Progenitor cell of endocrine pancreas (in vitro differentiated cells): ENCODE results near the gene NTRK1. TPM values are rescaled to one million over a fixed set of nuclear protein-coding genes. Genes with fewer than 3 reads are reported as not detected.
A peak's percentile ranks its signal among the peaks of the same experiment; 100 is the strongest.

Experiments
- DNase-seq: peaks from one replicate; pipeline ENCODE4 v3.0.0; 2021; ENCODE audit warnings: low spot score; ENCODE audit not compliant: unreplicated experiment
- H3K27ac Mint-ChIP-seq: 2 replicates; pipeline ENCODE4 v1.8.0; 2021; ENCODE audit warnings: mild to moderate bottlenecking, moderate library complexity, mixed read lengths
- H3K27me3 Mint-ChIP-seq: 2 replicates; pipeline ENCODE4 v1.8.0; 2021; ENCODE audit warnings: mixed read lengths
- H3K36me3 Mint-ChIP-seq: 2 replicates; pipeline ENCODE4 v1.8.0; 2022; ENCODE audit warnings: mixed read lengths; ENCODE audit not compliant: insufficient read depth
- H3K4me1 Mint-ChIP-seq: 2 replicates; pipeline ENCODE4 v1.8.0; 2021; ENCODE audit warnings: low read depth, mixed read lengths
- H3K4me3 Mint-ChIP-seq: 2 replicates; pipeline ENCODE4 v1.8.0; 2021; ENCODE audit warnings: low read depth, mild to moderate bottlenecking, moderate library complexity, mixed read lengths
- H3K9me3 Mint-ChIP-seq: 2 replicates; pipeline ENCODE4 v1.8.0; 2021; ENCODE audit warnings: low read depth, mixed read lengths
- total RNA-seq: library from RNA; stranded (reverse); gene quantifications from 2 replicates; pipeline ENCODE4 v1.2.1, GENCODE V29; 2021
- TF ChIP-seq, protein P1 (sequence below): fragments of 200-600 bp; sonication (generic); IDR thresholded peaks from one replicate; pipeline ENCODE4 v1.5.0; 2021; ENCODE audit warnings: antibody characterized with exemption, mild to moderate bottlenecking; ENCODE audit not compliant: unreplicated experiment

Gene NTRK1
- total RNA-seq, 1 donor from 2014 or later: not detected

DNA sequence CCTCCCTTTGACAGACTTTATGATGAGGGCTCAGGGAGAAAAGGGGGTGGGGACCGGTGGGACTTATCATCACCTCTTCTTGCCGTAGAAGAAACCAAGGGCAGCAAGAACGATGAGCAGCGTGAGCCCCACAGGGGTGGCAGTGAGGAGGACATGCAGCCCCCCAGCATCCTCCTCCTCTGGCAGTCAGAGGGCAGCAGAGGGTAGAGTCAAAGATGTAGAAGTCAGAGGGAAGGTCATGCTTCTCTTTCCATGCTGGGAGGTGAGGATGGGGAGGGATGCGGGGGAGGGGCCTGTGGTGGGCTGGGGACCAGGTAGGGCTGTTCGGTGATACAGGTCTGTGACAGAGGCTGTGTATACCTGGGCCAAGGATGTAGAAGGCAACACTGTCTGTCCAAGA lies 16.6 kb upstream of the NTRK1 start:
- DNase-seq: no peak
- Mint-ChIP-seq H3K36me3 (no peaks in the 10 kb centered on the region), H3K27ac (no peak overlapping the region), H3K27me3 (peaks cover 90% of the 10 kb centered on the region), H3K4me3 (no peak overlapping the region), H3K9me3 (no peaks in the 10 kb centered on the region), H3K4me1 (peaks cover 5% of the 10 kb centered on the region)
- TF ChIP-seq, protein P1, sequence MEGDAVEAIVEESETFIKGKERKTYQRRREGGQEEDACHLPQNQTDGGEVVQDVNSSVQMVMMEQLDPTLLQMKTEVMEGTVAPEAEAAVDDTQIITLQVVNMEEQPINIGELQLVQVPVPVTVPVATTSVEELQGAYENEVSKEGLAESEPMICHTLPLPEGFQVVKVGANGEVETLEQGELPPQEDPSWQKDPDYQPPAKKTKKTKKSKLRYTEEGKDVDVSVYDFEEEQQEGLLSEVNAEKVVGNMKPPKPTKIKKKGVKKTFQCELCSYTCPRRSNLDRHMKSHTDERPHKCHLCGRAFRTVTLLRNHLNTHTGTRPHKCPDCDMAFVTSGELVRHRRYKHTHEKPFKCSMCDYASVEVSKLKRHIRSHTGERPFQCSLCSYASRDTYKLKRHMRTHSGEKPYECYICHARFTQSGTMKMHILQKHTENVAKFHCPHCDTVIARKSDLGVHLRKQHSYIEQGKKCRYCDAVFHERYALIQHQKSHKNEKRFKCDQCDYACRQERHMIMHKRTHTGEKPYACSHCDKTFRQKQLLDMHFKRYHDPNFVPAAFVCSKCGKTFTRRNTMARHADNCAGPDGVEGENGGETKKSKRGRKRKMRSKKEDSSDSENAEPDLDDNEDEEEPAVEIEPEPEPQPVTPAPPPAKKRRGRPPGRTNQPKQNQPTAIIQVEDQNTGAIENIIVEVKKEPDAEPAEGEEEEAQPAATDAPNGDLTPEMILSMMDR: no peak

DNA sequence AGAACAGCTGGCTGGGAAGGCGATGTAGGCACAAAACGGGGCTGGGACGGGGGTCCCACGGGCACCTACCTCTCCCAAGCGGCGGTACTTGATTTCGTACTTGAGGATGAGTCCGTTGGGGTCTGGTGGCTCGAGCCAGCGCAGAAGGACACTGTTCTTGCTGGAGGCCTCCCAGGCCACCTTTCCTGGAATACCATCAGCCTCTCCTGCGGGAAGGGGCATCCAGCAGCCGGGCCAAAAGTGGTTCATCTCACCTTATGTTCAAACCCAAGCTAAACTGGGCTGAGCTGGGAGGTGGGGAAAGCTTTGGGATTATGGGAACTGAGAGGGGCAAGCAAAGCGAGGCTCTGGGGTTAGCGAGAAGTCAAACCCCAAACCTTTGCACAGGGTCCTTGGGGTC lies 16.0 kb upstream of the NTRK1 start:
- TF ChIP-seq, protein P1: no peak
- DNase-seq: no peak
- no peaks in the 10 kb centered on the region for H3K9me3 Mint-ChIP-seq
- H3K4me1 Mint-ChIP-seq: peaks cover 5% of the 10 kb centered on the region
- peaks cover 94% of the 10 kb centered on the region for H3K27me3 Mint-ChIP-seq
- H3K36me3 Mint-ChIP-seq: no peaks in the 10 kb centered on the region
- H3K27ac Mint-ChIP-seq: no peak overlapping the region
- no peak overlapping the region for H3K4me3 Mint-ChIP-seq

DNA sequence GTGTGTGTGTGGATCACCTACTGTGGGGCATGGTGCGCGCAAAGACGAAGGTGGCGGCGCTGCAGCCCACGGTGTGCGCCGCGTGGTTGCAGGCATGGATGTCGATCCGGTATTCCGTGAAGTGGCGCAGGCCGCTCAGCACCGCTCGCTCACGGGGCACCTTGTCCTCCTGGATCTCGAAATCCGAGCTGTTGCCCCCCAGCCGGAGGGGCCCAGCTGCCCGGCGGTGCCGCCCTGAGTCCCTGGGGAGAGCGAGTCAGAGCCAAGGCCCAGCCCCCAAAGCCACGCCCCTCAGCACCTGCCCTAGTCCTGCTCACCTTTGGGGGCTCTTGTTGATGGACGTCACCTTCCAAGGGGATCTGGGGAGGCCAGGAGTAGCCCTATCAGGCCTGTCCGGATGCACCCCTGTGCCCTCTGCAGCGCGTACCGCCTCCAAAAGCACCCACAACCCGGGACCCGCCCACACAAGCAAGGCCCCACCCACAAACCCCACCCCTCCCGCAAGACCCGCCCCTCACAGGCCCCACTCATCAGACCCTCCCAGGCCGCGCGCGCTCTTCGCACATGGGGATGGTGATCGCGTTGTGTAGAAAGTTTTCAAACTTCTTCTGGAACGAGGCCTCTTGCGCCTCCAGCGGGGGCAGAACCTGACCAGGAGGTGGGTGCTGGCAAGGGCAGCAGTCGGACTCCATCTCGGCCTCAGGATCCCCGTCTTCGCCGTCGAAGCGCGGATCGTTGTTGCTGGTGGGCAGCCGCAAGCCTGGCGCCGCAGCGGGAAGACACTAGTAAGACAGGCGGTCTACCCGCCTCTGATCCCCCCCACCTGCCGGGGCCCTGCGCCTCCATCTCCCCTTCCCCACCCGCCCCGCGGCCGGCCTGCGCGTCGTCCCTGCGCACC lies 15.4 kb upstream of the NTRK1 start:
- Mint-ChIP-seq H3K4me1 (peaks cover 5% of the 10 kb centered on the region), H3K27me3 (peaks cover 97% of the 10 kb centered on the region), H3K36me3 (no peaks in the 10 kb centered on the region), H3K27ac (no peak overlapping the region), H3K9me3 (no peaks in the 10 kb centered on the region), H3K4me3 (peak overlapping the region; percentile 50)
- no peak for DNase-seq
- TF ChIP-seq, protein P1: no peak

DNA sequence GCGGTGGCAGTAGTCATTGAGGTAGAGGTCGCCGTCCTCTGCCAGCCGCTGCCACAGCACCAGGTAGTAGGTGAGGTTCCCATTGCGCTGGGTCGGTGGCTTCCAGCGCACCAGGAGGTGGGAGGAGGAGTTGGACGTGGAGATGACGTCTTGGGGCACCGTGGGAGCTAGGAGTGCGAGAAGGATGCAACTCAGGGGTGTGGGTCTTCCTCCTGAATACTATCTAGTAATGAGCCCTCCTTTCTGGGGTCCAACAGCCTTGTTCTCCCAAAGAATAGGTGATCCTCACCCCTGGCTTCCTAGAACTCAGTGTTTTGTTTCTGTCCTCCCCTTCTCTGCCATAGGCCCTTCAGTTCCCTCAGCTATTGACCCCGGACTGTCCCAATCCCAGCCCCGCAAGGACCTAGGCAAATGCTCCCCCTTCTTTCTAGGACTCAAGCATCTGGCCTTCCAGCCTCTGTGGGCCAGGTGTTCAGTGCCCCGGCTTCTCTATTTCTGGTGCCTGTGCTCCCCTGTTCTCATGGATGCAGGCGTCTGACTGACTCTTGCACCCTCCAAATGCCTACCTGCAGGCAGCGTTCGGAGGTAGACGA lies 14.6 kb upstream of the NTRK1 start:
- TF ChIP-seq, protein P1: no peak
- Mint-ChIP-seq H3K9me3 (no peaks in the 10 kb centered on the region), H3K4me1 (peaks cover 5% of the 10 kb centered on the region), H3K27me3 (peaks cover 96% of the 10 kb centered on the region), H3K27ac (no peak overlapping the region), H3K4me3 (no peak overlapping the region), H3K36me3 (no peaks in the 10 kb centered on the region)
- DNase-seq: no peak

DNA sequence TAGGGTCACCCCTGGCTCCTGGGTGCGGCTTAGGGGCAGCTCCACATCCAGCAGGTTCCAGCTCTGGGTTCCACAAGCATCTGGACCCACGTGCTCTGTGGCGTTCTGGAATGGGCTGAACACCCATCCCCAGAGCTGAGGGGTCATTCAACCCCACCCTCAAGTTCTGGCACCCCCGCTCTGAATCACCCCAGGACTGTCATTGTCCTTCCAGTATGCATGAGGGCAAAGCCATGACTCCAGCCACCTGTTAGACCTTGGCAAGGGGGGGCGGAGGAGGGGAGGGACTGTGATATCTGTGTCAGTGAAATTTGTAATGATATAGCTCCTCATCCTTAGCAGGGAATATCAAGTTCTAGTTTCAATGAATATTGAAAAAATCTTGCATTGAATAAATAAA lies 14.0 kb upstream of the NTRK1 start:
- no peak for DNase-seq
- no peak overlapping the region for H3K27ac Mint-ChIP-seq
- H3K27me3 Mint-ChIP-seq: peaks cover 95% of the 10 kb centered on the region
- H3K4me3 Mint-ChIP-seq: no peak overlapping the region
- H3K36me3 Mint-ChIP-seq: no peaks in the 10 kb centered on the region
- H3K4me1 Mint-ChIP-seq: peaks cover 5% of the 10 kb centered on the region
- H3K9me3 Mint-ChIP-seq: no peaks in the 10 kb centered on the region
- TF ChIP-seq, protein P1: no peak
